PC-3 (cell line): ENCODE measurements around the gene PAIP1.

Source experiments
- CTCF ChIP-seq: fragments of 300-600 bp; sonication (generic); conservative IDR thresholded peaks from 2 replicates; pipeline ENCODE4 v1.5.1; 2017; ENCODE audit warnings: antibody characterized with exemption, low read depth, mild to moderate bottlenecking, low read length
- EZH2 ChIP-seq: fragments of 300-600 bp; sonication (generic); IDR thresholded peaks from one replicate; pipeline ENCODE4 v1.6.1; 2017; ENCODE audit warnings: antibody characterized with exemption, mild to moderate bottlenecking, low read length; ENCODE audit not compliant: unreplicated experiment

DNA sequence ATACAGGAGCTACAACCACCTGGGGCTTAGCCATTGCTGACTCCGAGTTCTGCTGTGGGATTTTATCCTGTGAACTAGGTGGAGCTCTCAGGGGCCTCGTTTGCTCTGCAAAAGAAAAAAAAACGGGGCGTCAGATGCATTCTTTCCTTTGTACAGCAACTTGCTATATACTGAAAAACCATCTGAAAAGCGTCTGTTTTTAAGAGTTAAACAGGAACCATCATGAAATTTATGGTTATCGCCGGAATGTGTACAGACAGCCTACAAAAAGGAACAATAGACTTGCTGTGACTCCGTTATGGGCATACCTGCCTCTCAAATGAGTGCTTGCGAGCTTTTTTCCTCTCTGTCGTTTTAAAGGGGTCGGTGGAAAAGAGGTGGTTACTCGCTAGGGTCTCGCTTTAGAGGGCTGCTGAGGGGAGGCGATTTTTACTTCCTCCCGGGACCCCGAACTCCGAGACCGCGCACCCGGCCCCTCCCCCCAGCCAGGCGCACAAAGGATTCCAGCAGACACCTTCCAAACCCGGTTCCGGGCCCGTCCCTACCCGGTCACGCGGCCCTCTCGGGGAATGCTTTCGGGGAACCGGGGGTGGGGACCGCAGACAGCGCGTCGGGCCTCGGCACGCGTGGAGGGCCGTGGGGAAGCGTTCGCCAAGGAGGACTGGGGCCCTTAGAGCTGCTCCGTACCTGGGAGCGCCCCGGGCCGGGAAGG lies 826 bp downstream of the PAIP1 start:
- no peak for TF ChIP-seq CTCF
- no peak for TF ChIP-seq EZH2
